Smooth muscle cell (in vitro differentiated cells): ENCODE data around the gene GIGYF2. TPM values are rescaled to one million over a fixed set of nuclear protein-coding genes. Genes with fewer than 3 reads are reported as not detected.
A peak's percentile ranks its signal among the peaks of the same experiment; 100 is the strongest.

Experiments
- DNase-seq: peaks from one replicate; lab custom pipeline; 2025; ENCODE audit not compliant: unreplicated experiment; lab: John Stamatoyannopoulos, UW
- H2AFZ ChIP-seq: fragments of 200-600 bp; sonication (generic); 2 replicates; pipeline ENCODE4 v1.6.0; 2016; ENCODE audit warnings: antibody characterized with exemption, low read depth, mild to moderate bottlenecking
- H3F3A ChIP-seq: fragments of 200-600 bp; sonication (generic); 2 replicates; pipeline ENCODE4 v1.6.0; 2017; ENCODE audit warnings: antibody characterized with exemption, low read depth
- H3K27ac ChIP-seq: fragments of 200-600 bp; sonication (generic); 2 replicates; pipeline ENCODE4 v1.5.1; 2016; ENCODE audit warnings: low read depth, mild to moderate bottlenecking
- H3K27me3 ChIP-seq: fragments of 200-600 bp; sonication (generic); 2 replicates; pipeline ENCODE4 v1.6.1; 2016; ENCODE audit warnings: low read depth, mild to moderate bottlenecking
- H3K36me3 ChIP-seq: fragments of 200-600 bp; sonication (generic); 2 replicates; pipeline ENCODE4 v1.5.1; 2016; ENCODE audit warnings: low read depth
- H3K4me1 ChIP-seq: fragments of 200-600 bp; sonication (generic); 2 replicates; pipeline ENCODE4 v1.5.1; 2016; ENCODE audit warnings: low read depth
- H3K4me2 ChIP-seq: fragments of 200-600 bp; sonication (generic); 2 replicates; pipeline ENCODE4 v1.6.0; 2016; ENCODE audit warnings: mild to moderate bottlenecking
- H3K4me3 ChIP-seq: fragments of 200-600 bp; sonication (generic); 2 replicates; pipeline ENCODE4 v1.5.1; 2016; ENCODE audit warnings: mild to moderate bottlenecking
- H3K79me2 ChIP-seq: fragments of 200-600 bp; sonication (generic); 2 replicates; pipeline ENCODE4 v1.6.0; 2016; ENCODE audit warnings: low read depth, mild to moderate bottlenecking
- H3K9ac ChIP-seq: fragments of 200-600 bp; sonication (generic); 2 replicates; pipeline ENCODE4 v1.6.0; 2016; ENCODE audit warnings: low read depth
- H3K9me3 ChIP-seq: fragments of 200-600 bp; sonication (generic); replicated peaks from 2 replicates; pipeline ENCODE4 v1.5.1; 2016; ENCODE audit warnings: low read depth
- H4K20me1 ChIP-seq: fragments of 200-600 bp; sonication (generic); 2 replicates; pipeline ENCODE4 v1.6.0; 2016; ENCODE audit warnings: low read depth
- WGBS: methylation state at CpG from one replicate; pipeline ENCODE4 v1.1.7; 2016; ENCODE audit warnings: low lambda C conversion rate; 5-methylcytosine and 5-hydroxymethylcytosine counted together
- polyA plus RNA-seq: library from polyadenylated mRNA; unstranded; fragments of >200 nt; fragmentation: Nextera tagmentation; extraction: Ambion mirVana; gene quantifications from 2 replicates; pipeline ENCODE4 v1.2.1, GENCODE V29; 2016
- total RNA-seq: library from RNA; depleted of rRNA; stranded (reverse); fragments of >200 nt; gene quantifications from 2 replicates; pipeline ENCODE4 v1.2.3, GENCODE V29; 2014
- TF ChIP-seq, protein P1 (sequence below): fragments of 200-600 bp; sonication (generic); IDR thresholded peaks from 2 replicates; pipeline ENCODE4 v1.5.1; 2017; ENCODE audit warnings: borderline replicate concordance, mild to moderate bottlenecking, antibody characterized with exemption; ENCODE audit not compliant: insufficient read depth, poor library complexity, severe bottlenecking

Gene GIGYF2
- total and polyA plus RNA-seq, 2 experiments from 2014 or later: 16.2 to 57.6 TPM

DNA sequence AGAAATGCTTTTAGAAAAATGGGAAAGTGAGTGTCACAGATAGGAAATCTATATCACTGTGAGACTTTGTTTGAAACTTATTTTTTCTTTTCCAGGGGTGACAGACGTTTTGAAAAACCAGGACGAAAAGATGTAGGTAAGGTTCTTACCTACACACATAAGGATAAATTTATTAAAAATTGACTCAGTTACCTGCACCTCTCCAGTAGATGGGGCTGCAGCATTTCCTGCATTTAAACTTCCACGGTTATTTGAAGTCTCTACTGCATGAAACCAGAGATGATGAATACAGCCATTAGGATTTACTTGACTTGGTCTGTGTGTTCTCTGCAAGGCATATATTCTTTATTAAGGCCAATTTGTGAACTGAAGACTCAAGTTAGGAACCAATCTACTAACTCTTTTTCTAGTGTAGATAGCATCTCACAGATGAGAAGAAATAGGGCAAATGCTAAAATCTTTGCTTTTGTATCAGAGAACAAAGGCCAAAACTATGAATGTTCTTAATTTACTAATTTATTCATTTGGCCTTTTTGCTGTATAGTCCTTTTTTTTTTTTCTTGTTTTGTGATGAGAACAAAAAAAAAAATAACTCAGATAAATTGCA is 64.3 kb downstream of the GIGYF2 start:
- 73% methylated on average over 3 of the region's 3 CpGs for WGBS

DNA sequence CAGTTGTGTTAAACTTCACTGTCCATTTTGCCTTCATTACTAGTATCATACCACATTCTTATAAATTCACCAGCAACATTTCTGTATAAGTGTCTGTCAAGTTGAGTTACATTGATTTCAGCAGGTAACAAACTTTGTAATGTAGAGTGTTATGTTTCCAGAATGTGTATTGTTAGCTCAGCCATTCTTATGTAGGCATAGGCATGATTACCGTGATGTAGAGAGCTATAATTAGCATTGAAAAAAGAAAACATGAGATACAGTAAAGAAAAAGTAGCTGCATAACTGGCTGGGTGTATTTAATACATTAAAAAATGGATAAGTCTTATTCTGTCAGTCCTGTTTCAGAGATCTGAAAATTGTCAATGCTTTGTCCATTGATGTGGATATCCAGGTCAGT is 70.7 kb downstream of the GIGYF2 start:
- Histone ChIP-seq H3K4me2 (no peak overlapping the region), H3K9ac (no peak overlapping the region), H3F3A (no peaks in the 10 kb centered on the region), H3K4me3 (no peak overlapping the region), H4K20me1 (no peaks in the 10 kb centered on the region), H3K27me3 (no peaks in the 10 kb centered on the region), H3K9me3 (no peaks in the 10 kb centered on the region), H3K27ac (no peak overlapping the region), H3K36me3 (peaks cover 10% of the 10 kb centered on the region), H3K4me1 (no peaks in the 10 kb centered on the region), H2AFZ (no peak overlapping the region), H3K79me2 (no peaks in the 10 kb centered on the region)
- WGBS: 97% methylated on average over 1 of the region's 1 CpG
- TF ChIP-seq, protein P1, sequence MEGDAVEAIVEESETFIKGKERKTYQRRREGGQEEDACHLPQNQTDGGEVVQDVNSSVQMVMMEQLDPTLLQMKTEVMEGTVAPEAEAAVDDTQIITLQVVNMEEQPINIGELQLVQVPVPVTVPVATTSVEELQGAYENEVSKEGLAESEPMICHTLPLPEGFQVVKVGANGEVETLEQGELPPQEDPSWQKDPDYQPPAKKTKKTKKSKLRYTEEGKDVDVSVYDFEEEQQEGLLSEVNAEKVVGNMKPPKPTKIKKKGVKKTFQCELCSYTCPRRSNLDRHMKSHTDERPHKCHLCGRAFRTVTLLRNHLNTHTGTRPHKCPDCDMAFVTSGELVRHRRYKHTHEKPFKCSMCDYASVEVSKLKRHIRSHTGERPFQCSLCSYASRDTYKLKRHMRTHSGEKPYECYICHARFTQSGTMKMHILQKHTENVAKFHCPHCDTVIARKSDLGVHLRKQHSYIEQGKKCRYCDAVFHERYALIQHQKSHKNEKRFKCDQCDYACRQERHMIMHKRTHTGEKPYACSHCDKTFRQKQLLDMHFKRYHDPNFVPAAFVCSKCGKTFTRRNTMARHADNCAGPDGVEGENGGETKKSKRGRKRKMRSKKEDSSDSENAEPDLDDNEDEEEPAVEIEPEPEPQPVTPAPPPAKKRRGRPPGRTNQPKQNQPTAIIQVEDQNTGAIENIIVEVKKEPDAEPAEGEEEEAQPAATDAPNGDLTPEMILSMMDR: no peak
- no peak for DNase-seq

More for the DNA sequence above, 64.3 kb downstream of the GIGYF2 start:
- Histone ChIP-seq H3K9ac (no peak overlapping the region), H3K4me3 (no peak overlapping the region), H3F3A (no peaks in the 10 kb centered on the region), H2AFZ (no peak overlapping the region), H3K79me2 (no peaks in the 10 kb centered on the region), H3K27me3 (no peaks in the 10 kb centered on the region), H3K4me2 (no peak overlapping the region), H3K27ac (no peak overlapping the region), H3K9me3 (no peaks in the 10 kb centered on the region), H3K36me3 (peaks cover 10% of the 10 kb centered on the region), H4K20me1 (no peaks in the 10 kb centered on the region), H3K4me1 (no peaks in the 10 kb centered on the region)
- no peak for DNase-seq
- TF ChIP-seq, protein P1: peak; percentile 51

DNA sequence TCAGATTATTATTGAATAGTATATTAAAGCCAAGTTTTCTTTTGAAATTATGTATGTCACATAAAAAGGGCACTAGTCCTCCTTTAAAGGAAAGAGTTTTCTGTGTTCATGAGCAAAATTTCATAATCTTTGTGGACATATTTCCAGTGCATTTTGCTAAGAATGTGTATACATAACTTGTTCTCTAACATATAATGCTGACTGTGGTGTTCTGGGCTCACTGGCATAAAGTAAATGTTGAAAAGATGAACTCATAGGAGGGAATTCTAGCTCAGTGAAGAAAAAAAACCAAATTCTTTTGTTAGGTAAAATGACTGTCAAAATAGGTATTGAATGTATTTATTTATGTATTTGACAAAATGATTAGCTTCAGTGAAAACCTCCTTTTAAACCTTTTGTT is 73.1 kb downstream of the GIGYF2 start:
- no peak for DNase-seq
- TF ChIP-seq, protein P1: no peak
- Histone ChIP-seq H3F3A (no peaks in the 10 kb centered on the region), H3K9ac (no peak overlapping the region), H3K27me3 (no peaks in the 10 kb centered on the region), H3K79me2 (no peaks in the 10 kb centered on the region), H3K9me3 (no peaks in the 10 kb centered on the region), H2AFZ (no peak overlapping the region), H4K20me1 (no peaks in the 10 kb centered on the region), H3K4me1 (no peaks in the 10 kb centered on the region), H3K4me3 (no peak overlapping the region), H3K36me3 (no peaks in the 10 kb centered on the region), H3K27ac (no peak overlapping the region), H3K4me2 (no peak overlapping the region)

DNA sequence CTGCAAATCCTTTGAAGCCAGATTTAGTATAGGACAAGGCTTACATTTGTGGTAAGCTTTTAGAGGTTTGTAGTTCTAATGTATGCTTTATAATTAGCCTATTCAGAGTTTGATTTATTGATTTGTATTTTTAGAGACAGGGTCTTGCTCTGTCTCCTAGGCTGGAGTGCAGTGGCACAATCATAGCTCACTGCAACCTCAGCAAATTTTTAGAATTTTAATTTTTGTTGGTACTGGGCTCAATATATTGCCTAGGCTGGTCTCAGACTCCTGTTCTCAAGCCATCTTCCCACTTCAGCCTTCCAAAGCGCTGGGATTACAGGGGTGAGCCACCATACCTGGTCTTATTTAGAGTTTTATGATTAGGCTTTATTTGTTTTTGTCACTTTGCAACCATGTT is 74.7 kb downstream of the GIGYF2 start:
- H3K4me3 ChIP-seq: no peak overlapping the region
- no peak for DNase-seq
- H2AFZ ChIP-seq: no peak overlapping the region
- no peaks in the 10 kb centered on the region for H3K79me2 ChIP-seq
- H3K4me1 ChIP-seq: peaks cover 7% of the 10 kb centered on the region
- peaks cover 7% of the 10 kb centered on the region for H4K20me1 ChIP-seq
- 94% methylated on average over 1 of the region's 1 CpG for WGBS
- TF ChIP-seq, protein P1: no peak
- H3K36me3 ChIP-seq: no peaks in the 10 kb centered on the region
- H3K27me3 ChIP-seq: no peaks in the 10 kb centered on the region
- no peaks in the 10 kb centered on the region for H3F3A ChIP-seq
- no peak overlapping the region for H3K4me2 ChIP-seq
- H3K9ac ChIP-seq: no peak overlapping the region
- no peak overlapping the region for H3K27ac ChIP-seq
- no peaks in the 10 kb centered on the region for H3K9me3 ChIP-seq
